Activated CD4-positive, alpha-beta T cell treated with anti-CD3 and anti-CD28 coated beads for 36 hours (primary cell): ENCODE data around the gene EVI5L. TPM values are rescaled to one million over a fixed set of nuclear protein-coding genes. Genes with fewer than 3 reads are reported as not detected.

Source experiments
- ATAC-seq: fragments of 200-7000 bp; cut with Tn5 transposase; one replicate; pipeline ENCODE4 v1.10.0; 2021; ENCODE audit warnings: mild to moderate bottlenecking, moderate library complexity
- CTCF ChIA-PET: fragments of 350-600 bp; sonication (Branson Sonifier 250); formaldehyde crosslinking; loops from one replicate; lab custom pipeline; 2021; ENCODE audit warnings: antibody characterized with exemption; lab: Charles Lee
- POLR2A ChIA-PET: fragments of 350-600 bp; sonication (Branson Sonifier 250); formaldehyde crosslinking; loops from one replicate; lab custom pipeline; 2021; ENCODE audit warnings: antibody characterized with exemption, inconsistent platforms; lab: Charles Lee
- DNase-seq: peaks from one replicate; pipeline ENCODE4 v3.0.0-alpha.2; 2020
- H3K27ac Mint-ChIP-seq: one replicate; pipeline ENCODE4 v1.8.0; 2021; ENCODE audit warnings: mixed read lengths
- H3K27me3 Mint-ChIP-seq: one replicate; pipeline ENCODE4 v1.8.0; 2021; ENCODE audit warnings: mixed read lengths
- H3K36me3 Mint-ChIP-seq: one replicate; pipeline ENCODE4 v1.8.0; 2021; ENCODE audit warnings: low read depth, mixed read lengths
- H3K4me1 Mint-ChIP-seq: one replicate; pipeline ENCODE4 v1.8.0; 2021; ENCODE audit warnings: mixed read lengths
- H3K4me3 Mint-ChIP-seq: one replicate; pipeline ENCODE4 v1.8.0; 2021; ENCODE audit warnings: mild to moderate bottlenecking, moderate library complexity, mixed read lengths
- H3K9me3 Mint-ChIP-seq: one replicate; pipeline ENCODE4 v1.8.0; 2021; ENCODE audit warnings: low read depth, mixed read lengths
- intact Hi-C, 2 experiments: fragments of 100-400 bp; cut with DNase I in 1 of 2; cut with micrococcal nuclease in 1 of 2; formaldehyde crosslinking; loops; one replicate each; pipeline versions ENCODE4 v1.14.2 to v1.15.1; 2022 to 2024; cut with DNase I, micrococcal nuclease
- total RNA-seq, 2 experiments: library from RNA; stranded (reverse); gene quantifications; one replicate each; pipeline ENCODE4 v1.2.3, GENCODE V29; 2021

The EVI5L gene
- total RNA-seq, 2 experiments from 2014 or later: 4.8 to 5.9 TPM

DNA sequence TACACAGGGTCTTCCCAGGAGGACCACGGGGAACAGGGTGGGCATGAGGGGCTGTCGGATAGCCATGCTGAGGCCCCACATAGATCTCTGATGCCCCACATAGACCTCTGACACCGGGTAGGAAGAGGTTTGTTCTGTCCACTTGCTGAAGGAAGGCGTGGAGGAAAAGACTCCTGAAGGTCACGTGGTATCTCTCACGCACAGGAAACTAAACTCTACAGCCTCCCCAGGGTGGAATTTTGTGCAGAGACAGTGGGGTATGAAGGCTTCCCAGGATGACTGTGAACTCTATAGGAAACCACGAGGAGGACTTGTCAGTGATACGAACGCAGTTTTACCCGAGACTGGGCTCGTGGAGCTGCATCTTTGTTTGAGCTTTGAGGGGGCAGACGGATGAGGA, 2.8 kb downstream of the EVI5L start:
- intact Hi-C loops: no loop called here
- H3K4me1 Mint-ChIP-seq: peaks cover 14% of the 10 kb centered on the region
- ChIA-PET POLR2A (no interaction called here), CTCF (interaction anchor here (0.9 kb wide), 1 partner anchor 85 kb away, joined by 3 read pairs; no protein-coding TSS in a partner anchor)
- no peak overlapping the region for H3K4me3 Mint-ChIP-seq
- no peaks in the 10 kb centered on the region for H3K9me3 Mint-ChIP-seq
- H3K36me3 Mint-ChIP-seq: no peaks in the 10 kb centered on the region
- ATAC-seq (no peak), DNase-seq (no peak)
- no peak overlapping the region for H3K27ac Mint-ChIP-seq
- peaks cover 2% of the 10 kb centered on the region for H3K27me3 Mint-ChIP-seq

- Mint-ChIP-seq H3K4me1 (peaks cover 14% of the 10 kb centered on the region), H3K27ac (no peak overlapping the region), H3K4me3 (no peak overlapping the region), H3K36me3 (no peaks in the 10 kb centered on the region), H3K27me3 (peaks cover 2% of the 10 kb centered on the region), H3K9me3 (no peaks in the 10 kb centered on the region)
- CTCF ChIA-PET: interaction anchor here (0.8 kb wide), 1 partner anchor 9 kb away, joined by 3 read pairs; no protein-coding TSS in a partner anchor
- intact Hi-C loops: no loop called here
- ATAC-seq: no peak
- no peak for DNase-seq
- POLR2A ChIA-PET: no interaction called here
Observed at GRCh38 chr19:7833225-7834099, 3.4 kb downstream of the EVI5L start.

DNA sequence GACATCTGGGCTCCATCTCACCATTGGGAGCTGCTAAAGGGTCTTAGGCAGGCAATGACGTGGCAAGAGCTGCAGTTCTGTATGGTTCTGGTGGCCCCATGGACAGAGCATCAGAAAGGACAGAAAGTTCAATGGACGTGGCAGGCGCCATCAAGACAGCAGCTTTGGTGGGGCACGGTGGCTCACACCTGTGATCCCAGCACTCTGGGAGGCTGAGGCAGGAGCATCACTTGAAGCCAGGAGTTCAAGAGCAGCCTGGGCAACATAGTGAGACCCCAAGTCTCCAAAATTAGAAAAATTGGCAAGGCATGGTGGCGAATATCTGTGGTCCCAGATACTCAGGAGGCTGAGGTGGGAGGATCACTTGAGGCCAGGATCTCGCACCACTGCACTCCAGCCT, 9.5 kb downstream of the EVI5L start:
- Mint-ChIP-seq H3K27me3 (no peaks in the 10 kb centered on the region), H3K36me3 (no peaks in the 10 kb centered on the region), H3K27ac (no peak overlapping the region), H3K4me1 (no peaks in the 10 kb centered on the region), H3K9me3 (no peaks in the 10 kb centered on the region), H3K4me3 (no peak overlapping the region)
- intact Hi-C loops: no loop called here
- DNase-seq (no peak), ATAC-seq (no peak)
- ChIA-PET CTCF (interaction anchor here (0.6 kb wide), 1 partner anchor 14 kb away, joined by 4 read pairs; no protein-coding TSS in a partner anchor), POLR2A (interaction anchor here (0.6 kb wide), 1 partner anchor 64 kb away, joined by 4 read pairs; no protein-coding TSS in a partner anchor)

- no peak overlapping the region for H3K4me3 Mint-ChIP-seq
- intact Hi-C loops: no loop called here
- H3K27me3 Mint-ChIP-seq: no peaks in the 10 kb centered on the region
- H3K9me3 Mint-ChIP-seq: no peaks in the 10 kb centered on the region
- CTCF ChIA-PET: no interaction called here
- H3K36me3 Mint-ChIP-seq: no peaks in the 10 kb centered on the region
- no peak overlapping the region for H3K27ac Mint-ChIP-seq
- ATAC-seq (no peak), DNase-seq (no peak)
- POLR2A ChIA-PET: no interaction called here
- H3K4me1 Mint-ChIP-seq: no peaks in the 10 kb centered on the region
Observed at GRCh38 chr19:7840629-7841028, 10.6 kb downstream of the EVI5L start.

GRCh38 chr19:7841751-7842660, 12.0 kb downstream of the EVI5L start:
- Mint-ChIP-seq H3K36me3 (no peaks in the 10 kb centered on the region), H3K27ac (no peak overlapping the region), H3K4me3 (no peak overlapping the region), H3K4me1 (no peaks in the 10 kb centered on the region), H3K27me3 (no peaks in the 10 kb centered on the region), H3K9me3 (no peaks in the 10 kb centered on the region)
- no peak for ATAC-seq
- ChIA-PET CTCF (no interaction called here), POLR2A (no interaction called here)
- intact Hi-C loops: no loop called here
- DNase-seq: no peak

GRCh38 chr19:7842661-7843294, 12.8 kb downstream of the EVI5L start:
- ChIA-PET POLR2A (no interaction called here), CTCF (no interaction called here)
- Mint-ChIP-seq H3K27me3 (no peaks in the 10 kb centered on the region), H3K9me3 (no peaks in the 10 kb centered on the region), H3K4me3 (no peak overlapping the region), H3K4me1 (no peaks in the 10 kb centered on the region), H3K36me3 (no peaks in the 10 kb centered on the region), H3K27ac (no peak overlapping the region)
- ATAC-seq (no peak), DNase-seq (no peak)
- intact Hi-C loops: no loop called here

DNA sequence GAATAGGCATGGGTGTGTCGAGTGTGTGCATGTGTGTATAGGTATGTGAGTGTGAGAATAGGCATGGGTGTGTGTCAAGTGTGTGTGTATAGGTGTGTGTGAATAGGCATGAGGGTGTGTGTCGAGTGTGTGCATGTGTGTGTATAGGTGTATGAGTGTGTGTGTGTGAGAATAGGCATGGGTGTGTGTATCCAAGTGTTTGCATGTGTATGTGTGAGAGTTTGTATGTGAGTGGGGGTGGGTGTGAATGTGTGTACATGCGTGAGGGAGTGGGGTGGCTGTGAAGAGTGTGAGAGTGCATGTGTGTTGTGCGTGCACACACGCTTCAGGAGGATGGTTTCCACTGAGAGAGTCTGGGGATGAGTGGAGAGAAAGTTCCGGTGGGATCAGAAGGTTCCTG, 13.5 kb downstream of the EVI5L start:
- Mint-ChIP-seq H3K4me3 (no peak overlapping the region), H3K36me3 (no peaks in the 10 kb centered on the region), H3K27ac (no peak overlapping the region), H3K9me3 (no peaks in the 10 kb centered on the region), H3K4me1 (no peaks in the 10 kb centered on the region), H3K27me3 (no peaks in the 10 kb centered on the region)
- ATAC-seq (no peak), DNase-seq (no peak)
- ChIA-PET CTCF (no interaction called here), POLR2A (no interaction called here)
- intact Hi-C loops: no loop called here

DNA sequence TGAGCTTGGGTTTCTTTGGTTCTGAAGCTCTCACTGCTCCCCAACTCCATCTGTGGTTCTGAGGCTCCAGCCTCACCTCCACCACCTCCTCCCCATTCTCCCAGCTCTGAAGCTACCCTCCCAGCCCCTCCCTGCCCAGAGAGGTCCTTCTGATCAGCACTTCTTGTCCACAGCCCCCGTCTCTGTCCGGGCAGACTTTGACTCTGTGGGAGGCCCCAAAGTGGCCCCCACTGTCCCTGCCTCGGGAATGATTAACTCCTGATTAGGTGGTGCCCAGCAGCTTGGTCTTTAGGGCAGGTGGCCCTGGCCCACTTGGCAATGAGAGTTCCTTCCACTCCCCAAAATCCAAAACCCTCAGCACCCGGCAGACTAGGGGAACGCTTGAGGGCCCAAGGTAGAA, 14.4 kb downstream of the EVI5L start:
- ATAC-seq (no peak), DNase-seq (no peak)
- H3K9me3 Mint-ChIP-seq: no peaks in the 10 kb centered on the region
- no peak overlapping the region for H3K27ac Mint-ChIP-seq
- no peak overlapping the region for H3K4me3 Mint-ChIP-seq
- POLR2A ChIA-PET: no interaction called here
- no peaks in the 10 kb centered on the region for H3K27me3 Mint-ChIP-seq
- H3K36me3 Mint-ChIP-seq: no peaks in the 10 kb centered on the region
- no peaks in the 10 kb centered on the region for H3K4me1 Mint-ChIP-seq
- CTCF ChIA-PET: no interaction called here
- intact Hi-C loops: no loop called here

DNA sequence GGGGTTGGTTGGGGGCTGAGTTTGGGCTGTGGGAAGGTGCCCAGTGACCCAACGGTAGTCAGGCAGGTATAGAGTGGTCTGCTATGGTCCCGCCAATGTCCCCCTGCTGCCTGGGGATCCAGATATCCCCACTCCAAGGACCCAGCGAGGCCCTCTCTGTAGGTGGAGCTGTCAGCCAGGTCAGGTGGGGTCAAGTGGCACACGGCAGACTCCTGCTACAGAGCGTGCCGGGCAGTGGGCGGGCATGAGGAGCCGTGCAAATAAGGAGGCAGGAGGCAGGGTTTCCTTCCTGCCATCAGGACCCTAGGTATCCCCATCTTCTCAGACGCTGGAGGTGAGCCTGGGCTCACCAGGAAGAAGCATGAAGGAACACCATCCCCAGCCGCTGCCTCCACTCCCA, 14.9 kb downstream of the EVI5L start:
- H3K9me3 Mint-ChIP-seq: no peaks in the 10 kb centered on the region
- intact Hi-C loops: no loop called here
- ChIA-PET CTCF (interaction anchor here (0.5 kb wide), 1 partner anchor 49 kb away, joined by 3 read pairs; no protein-coding TSS in a partner anchor), POLR2A (no interaction called here)
- DNase-seq (no peak), ATAC-seq (no peak)
- no peaks in the 10 kb centered on the region for H3K36me3 Mint-ChIP-seq
- no peak overlapping the region for H3K27ac Mint-ChIP-seq
- H3K27me3 Mint-ChIP-seq: no peaks in the 10 kb centered on the region
- no peak overlapping the region for H3K4me3 Mint-ChIP-seq
- H3K4me1 Mint-ChIP-seq: no peaks in the 10 kb centered on the region

DNA sequence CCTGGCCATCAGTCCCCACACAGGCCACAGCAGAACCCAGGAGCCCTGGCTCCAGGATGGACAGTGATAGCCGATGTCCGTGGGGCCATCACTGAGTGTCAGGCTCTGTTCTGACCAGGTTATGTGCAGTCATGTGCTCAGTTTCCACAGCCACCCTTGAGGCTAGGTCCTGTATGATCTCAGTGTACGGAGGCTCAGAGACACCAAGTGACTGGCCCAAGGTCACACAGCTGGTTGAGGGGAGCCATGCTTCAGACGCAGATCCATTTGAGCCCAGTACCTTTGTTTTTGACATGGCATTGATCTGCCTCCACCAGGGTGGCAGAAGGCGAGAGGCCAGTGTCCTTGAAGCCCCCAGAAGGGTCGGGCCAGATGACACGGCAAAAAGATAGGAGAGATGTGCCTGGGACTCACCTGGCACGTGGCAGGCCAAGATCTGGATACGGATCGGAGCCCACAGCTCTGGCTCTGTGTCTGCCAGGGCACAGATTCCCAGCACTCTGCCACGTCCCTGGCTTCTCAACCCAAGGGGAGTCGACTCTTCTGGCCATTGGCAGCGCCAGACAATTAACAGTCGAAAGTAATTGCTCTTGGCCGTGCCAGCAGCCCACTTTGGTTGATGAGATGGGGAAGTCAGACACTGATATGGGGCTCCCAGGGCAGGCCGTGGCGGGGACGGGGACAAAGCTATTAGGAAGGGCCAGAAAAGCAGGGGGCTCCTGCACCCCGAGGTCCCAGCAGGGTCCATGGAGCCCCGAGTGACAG, 15.6 kb downstream of the EVI5L start:
- H3K27me3 Mint-ChIP-seq: no peaks in the 10 kb centered on the region
- no peak for ATAC-seq
- H3K9me3 Mint-ChIP-seq: no peaks in the 10 kb centered on the region
- no peaks in the 10 kb centered on the region for H3K36me3 Mint-ChIP-seq
- H3K4me1 Mint-ChIP-seq: no peaks in the 10 kb centered on the region
- no peak for DNase-seq
- no peak overlapping the region for H3K27ac Mint-ChIP-seq
- H3K4me3 Mint-ChIP-seq: no peak overlapping the region
- ChIA-PET CTCF (interaction anchor here (0.5 kb wide), 1 partner anchor 50 kb away, joined by 3 read pairs; no protein-coding TSS in a partner anchor), POLR2A (no interaction called here)
- intact Hi-C loops: no loop called here
